DND-41 (cell line): Measurements from ENCODE around the gene MCRIP2.

ENCODE experiments used
- EZH2 ChIP-seq: IDR thresholded peaks from 3 replicates; pipeline ENCODE4 v1.6.1; 2012; ENCODE audit warnings: borderline replicate concordance, low read depth, mild to moderate bottlenecking, moderate library complexity, low read length, inconsistent platforms; ENCODE audit not compliant: severe bottlenecking
- TF ChIP-seq, protein P1 (sequence below): IDR thresholded peaks from 2 replicates; pipeline ENCODE4 v1.5.1; 2012; ENCODE audit warnings: borderline replicate concordance, low read length, moderate library complexity, mild to moderate bottlenecking; ENCODE audit not compliant: poor library complexity, severe bottlenecking; ENCODE audit errors: extremely low read depth

DNA sequence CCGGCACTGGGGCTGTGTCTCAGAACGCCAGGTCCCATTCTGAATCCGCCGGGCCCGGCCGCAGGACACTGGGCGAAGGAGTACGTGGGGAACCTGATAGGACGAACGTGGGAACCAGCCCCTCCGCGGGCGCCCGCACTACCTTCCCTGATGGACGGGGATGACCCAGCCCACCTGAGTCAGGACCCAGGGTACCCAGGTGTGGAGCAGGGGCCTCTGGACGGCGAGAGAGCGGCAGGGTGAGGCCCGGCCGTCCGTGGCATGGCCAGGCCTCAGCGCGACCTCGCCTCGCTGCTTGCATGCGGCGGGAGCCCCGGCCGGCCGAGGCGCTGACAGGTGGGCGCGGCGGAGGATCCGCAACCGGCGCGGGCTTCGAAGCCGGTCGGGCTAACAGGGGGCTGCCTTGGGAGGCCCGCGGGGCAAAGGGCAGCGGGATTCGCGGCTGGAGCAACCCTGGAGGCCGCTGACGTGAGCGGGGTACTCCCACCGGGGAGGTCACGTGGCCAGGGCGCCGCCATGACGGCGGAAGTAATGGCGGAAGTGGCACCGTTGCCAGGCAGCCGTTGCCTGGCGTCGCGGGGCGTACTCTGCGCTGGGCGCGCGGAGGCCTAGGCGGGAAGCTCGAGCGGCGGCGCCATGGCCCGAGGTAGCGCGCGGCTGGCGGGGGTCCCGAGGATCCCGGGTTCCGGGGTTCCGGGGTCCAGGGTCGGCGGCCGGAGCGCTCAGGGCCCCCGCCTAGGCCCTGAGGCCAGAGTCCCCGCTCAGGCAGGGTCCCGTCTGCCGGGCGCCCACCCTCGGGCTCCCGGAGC, 7.4 kb downstream of the MCRIP2 start, which contains the start of gene WDR90:
- TF ChIP-seq, protein P1, sequence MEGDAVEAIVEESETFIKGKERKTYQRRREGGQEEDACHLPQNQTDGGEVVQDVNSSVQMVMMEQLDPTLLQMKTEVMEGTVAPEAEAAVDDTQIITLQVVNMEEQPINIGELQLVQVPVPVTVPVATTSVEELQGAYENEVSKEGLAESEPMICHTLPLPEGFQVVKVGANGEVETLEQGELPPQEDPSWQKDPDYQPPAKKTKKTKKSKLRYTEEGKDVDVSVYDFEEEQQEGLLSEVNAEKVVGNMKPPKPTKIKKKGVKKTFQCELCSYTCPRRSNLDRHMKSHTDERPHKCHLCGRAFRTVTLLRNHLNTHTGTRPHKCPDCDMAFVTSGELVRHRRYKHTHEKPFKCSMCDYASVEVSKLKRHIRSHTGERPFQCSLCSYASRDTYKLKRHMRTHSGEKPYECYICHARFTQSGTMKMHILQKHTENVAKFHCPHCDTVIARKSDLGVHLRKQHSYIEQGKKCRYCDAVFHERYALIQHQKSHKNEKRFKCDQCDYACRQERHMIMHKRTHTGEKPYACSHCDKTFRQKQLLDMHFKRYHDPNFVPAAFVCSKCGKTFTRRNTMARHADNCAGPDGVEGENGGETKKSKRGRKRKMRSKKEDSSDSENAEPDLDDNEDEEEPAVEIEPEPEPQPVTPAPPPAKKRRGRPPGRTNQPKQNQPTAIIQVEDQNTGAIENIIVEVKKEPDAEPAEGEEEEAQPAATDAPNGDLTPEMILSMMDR = no peak
- TF ChIP-seq EZH2 = no peak
